Mucosa of descending colon (tissue), 3 donors: Measurements from ENCODE around the gene TDP2. TPM values are rescaled to one million over a fixed set of nuclear protein-coding genes. Genes with fewer than 3 reads are reported as not detected.

Experiments used
- ATAC-seq: fragments of 200-7000 bp; cut with Tn5 transposase; one replicate; pipeline ENCODE4 v1.9.1; 2020; ENCODE audit warnings: mild to moderate bottlenecking, moderate library complexity
- DNase-seq, 3 donors: peaks; one replicate each; pipeline ENCODE4 v3.0.0-alpha.2; 2020
- H3K36me3 ChIP-seq: fragments of 200-600 bp; one replicate; pipeline ENCODE4 v1.8.0; 2021; ENCODE audit warnings: low read depth, mild to moderate bottlenecking
- H3K4me1 ChIP-seq: fragments of 200-600 bp; one replicate; pipeline ENCODE4 v1.8.0; 2021; ENCODE audit warnings: low read depth, mild to moderate bottlenecking
- H3K4me3 ChIP-seq: fragments of 200-600 bp; one replicate; pipeline ENCODE4 v1.8.0; 2021; ENCODE audit warnings: mild to moderate bottlenecking
- H3K9me3 ChIP-seq: fragments of 200-600 bp; one replicate; pipeline ENCODE4 v1.8.0; 2021; ENCODE audit warnings: mild to moderate bottlenecking
- intact Hi-C, 2 donors: fragments of 100-400 bp; cut with DNase I in 1 of 2; cut with micrococcal nuclease in 1 of 2; formaldehyde crosslinking; loops; one replicate each; pipeline versions ENCODE4 v1.11.0 to v1.11.1; 2022; cut with DNase I, micrococcal nuclease
- total RNA-seq, 3 donors: library from RNA; stranded (reverse); fragmentation: NEBNext Ultra II Directional in 2 of 3; extraction: Animal tissue kit (Norgen Biotek cat#: 25700) in 2 of 3; gene quantifications; one replicate each; pipeline versions ENCODE4 v1.2.1 to v1.2.4, GENCODE V29; 2021 to 2023
- TF ChIP-seq, protein P1 (sequence below): fragments of 200-600 bp; IDR thresholded peaks from one replicate; pipeline ENCODE4 v1.8.0; 2022; ENCODE audit warnings: antibody characterized with exemption, mild to moderate bottlenecking
- donor health status: DM: no; HTN: no; CAD: no; lungs with moderate emphysema.
- donor health status: DM: no; HTN: no; CAD: no.
- donor health status: DM: no; HTN: yes; CAD: no.

Gene TDP2
- total RNA-seq, 3 donors from 2014 or later = 146 to 343 (median 173) TPM

DNA sequence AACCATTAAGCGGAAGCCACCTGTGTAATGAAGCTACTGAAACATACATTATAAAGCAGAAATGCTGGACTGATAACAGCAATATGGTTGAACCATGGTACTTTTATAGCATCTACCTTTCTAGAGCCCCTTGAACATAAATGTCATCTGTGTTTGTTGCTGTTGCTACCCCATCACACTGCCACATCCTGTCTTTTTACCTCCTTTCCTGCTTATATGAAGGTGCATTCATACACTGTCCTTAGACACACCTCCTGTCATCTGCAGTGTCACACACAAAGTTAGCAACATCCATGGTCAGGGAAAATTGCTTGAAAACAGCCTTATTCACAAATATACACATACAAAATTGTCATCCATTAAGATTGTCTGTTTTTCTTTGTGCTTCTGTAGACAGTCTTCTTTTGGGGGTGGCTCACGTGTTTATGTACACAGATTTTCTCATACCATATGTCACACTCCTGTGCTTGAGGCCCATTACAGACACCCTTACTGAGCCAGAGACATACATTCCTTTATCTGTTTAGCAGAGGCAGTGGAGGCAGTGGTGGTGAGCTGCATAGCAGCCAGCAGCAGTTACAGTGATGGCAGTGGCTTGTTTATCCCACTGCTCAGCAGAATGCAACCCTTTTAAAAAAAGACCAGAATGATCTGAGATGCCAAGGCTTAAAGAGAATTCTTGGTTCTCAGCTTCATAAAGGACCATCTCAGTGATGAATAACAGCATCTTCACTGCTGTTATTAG is 26.3 kb upstream of the TDP2 start:
- Histone ChIP-seq H3K9me3 (no peaks in the 10 kb centered on the region), H3K4me3 (no peak overlapping the region), H3K4me1 (no peaks in the 10 kb centered on the region), H3K36me3 (no peaks in the 10 kb centered on the region)
- ATAC-seq (no peak), DNase-seq (no peak)
- intact Hi-C loops = loop anchor here in 1 of 2 donors (10.0 kb wide), 1 partner anchor 108 kb away; no protein-coding TSS in a partner anchor
- TF ChIP-seq, protein P1, sequence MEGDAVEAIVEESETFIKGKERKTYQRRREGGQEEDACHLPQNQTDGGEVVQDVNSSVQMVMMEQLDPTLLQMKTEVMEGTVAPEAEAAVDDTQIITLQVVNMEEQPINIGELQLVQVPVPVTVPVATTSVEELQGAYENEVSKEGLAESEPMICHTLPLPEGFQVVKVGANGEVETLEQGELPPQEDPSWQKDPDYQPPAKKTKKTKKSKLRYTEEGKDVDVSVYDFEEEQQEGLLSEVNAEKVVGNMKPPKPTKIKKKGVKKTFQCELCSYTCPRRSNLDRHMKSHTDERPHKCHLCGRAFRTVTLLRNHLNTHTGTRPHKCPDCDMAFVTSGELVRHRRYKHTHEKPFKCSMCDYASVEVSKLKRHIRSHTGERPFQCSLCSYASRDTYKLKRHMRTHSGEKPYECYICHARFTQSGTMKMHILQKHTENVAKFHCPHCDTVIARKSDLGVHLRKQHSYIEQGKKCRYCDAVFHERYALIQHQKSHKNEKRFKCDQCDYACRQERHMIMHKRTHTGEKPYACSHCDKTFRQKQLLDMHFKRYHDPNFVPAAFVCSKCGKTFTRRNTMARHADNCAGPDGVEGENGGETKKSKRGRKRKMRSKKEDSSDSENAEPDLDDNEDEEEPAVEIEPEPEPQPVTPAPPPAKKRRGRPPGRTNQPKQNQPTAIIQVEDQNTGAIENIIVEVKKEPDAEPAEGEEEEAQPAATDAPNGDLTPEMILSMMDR = no peak

DNA sequence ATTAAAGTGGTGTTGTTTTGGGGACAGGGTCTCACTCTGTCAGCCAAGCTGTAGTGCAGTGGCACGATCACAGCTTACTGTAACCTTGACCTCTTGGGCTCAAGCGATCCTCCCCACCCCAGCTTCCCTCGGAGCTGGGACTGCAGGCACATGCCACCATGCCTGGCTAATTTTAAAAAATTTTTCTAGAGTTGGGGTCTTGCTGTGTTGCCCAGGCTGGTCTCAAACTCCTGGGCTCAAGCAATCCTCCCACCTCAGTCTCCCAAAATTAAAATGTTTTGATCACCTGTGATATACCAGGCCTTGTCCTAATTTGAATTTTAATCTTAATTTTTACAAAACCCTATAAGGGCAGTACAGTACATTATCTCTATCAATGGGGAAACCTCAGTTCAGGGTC is 25.7 kb upstream of the TDP2 start:
- Histone ChIP-seq H3K4me3 (no peak overlapping the region), H3K36me3 (no peaks in the 10 kb centered on the region), H3K9me3 (no peaks in the 10 kb centered on the region), H3K4me1 (no peaks in the 10 kb centered on the region)
- DNase-seq = no peak
- ATAC-seq = no peak
- TF ChIP-seq, protein P1 = no peak
- intact Hi-C loops = loop anchor here in 1 of 2 donors (10.0 kb wide), 1 partner anchor 108 kb away; no protein-coding TSS in a partner anchor

DNA sequence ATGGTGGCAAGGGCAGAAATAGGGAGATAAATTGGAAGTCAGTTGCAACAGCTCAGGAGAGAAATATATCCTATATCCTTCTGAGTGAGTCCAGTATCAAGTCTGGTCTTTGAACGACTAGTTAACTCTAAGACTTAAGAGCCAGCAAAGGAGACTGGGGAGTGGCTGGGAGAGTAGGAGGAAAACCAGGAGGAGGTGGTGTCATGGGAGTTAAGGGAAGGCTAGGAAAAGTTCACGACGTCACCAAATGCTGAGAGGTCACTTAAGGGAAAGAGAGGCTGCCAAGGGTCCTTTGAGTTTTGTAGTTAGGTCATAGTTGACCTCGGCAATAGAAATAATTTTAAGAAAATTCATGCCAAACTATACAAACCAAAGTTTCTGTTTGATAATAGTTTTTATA is 25.3 kb upstream of the TDP2 start:
- Histone ChIP-seq H3K4me3 (no peak overlapping the region), H3K4me1 (no peaks in the 10 kb centered on the region), H3K36me3 (no peaks in the 10 kb centered on the region), H3K9me3 (no peaks in the 10 kb centered on the region)
- intact Hi-C loops = loop anchor here in 1 of 2 donors (10.0 kb wide), 1 partner anchor 107 kb away; no protein-coding TSS in a partner anchor
- TF ChIP-seq, protein P1 = no peak
- ATAC-seq = no peak
- DNase-seq = no peak

DNA sequence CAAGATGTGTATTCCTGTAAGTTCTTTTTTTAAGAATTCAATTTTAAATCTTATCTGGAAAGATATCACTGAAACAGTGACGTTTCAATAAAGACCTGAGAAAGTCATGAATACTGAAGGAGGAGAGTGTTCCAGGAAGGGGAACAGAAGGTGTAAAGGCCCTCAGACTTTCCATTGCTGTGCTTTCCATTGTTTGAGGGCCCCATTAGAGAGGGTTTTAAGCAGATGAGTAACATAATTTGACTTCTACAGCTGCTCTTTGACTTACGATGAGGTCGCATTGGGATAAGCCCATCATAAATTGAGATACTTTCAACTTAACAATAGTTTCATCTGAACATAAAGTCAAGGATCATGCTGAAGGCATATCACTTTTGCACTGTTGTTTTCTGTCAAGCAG is 24.9 kb upstream of the TDP2 start:
- intact Hi-C loops = loop anchor here in 1 of 2 donors (10.0 kb wide), 1 partner anchor 107 kb away; no protein-coding TSS in a partner anchor
- no peaks in the 10 kb centered on the region for H3K9me3 ChIP-seq
- DNase-seq (no peak), ATAC-seq (no peak)
- no peaks in the 10 kb centered on the region for H3K36me3 ChIP-seq
- H3K4me3 ChIP-seq = no peak overlapping the region
- TF ChIP-seq, protein P1 = no peak
- H3K4me1 ChIP-seq = no peaks in the 10 kb centered on the region

DNA sequence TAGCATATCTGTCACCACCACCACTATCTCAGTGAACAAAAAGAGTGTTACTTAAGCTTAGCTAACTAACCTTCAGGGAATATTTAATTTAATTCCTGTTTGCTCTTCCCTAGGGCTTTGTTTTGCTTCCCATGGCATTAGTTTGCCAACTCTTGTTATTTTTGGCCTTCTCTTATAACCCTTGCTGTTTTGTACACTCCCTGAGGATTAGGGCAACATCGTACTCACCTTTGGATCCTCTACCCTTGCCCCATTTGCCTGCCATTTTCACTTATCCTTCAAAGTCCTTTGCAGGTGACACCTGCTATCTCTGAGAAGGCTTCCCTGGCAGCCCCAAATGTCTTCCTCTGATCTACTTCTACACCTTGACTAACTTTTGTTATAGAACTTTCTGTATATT is 23.9 kb upstream of the TDP2 start:
- Histone ChIP-seq H3K4me1 (no peaks in the 10 kb centered on the region), H3K36me3 (no peaks in the 10 kb centered on the region), H3K9me3 (no peaks in the 10 kb centered on the region), H3K4me3 (no peak overlapping the region)
- DNase-seq = no peak
- TF ChIP-seq, protein P1 = no peak
- intact Hi-C loops = loop anchor here in 1 of 2 donors (10.0 kb wide), 1 partner anchor 106 kb away; no protein-coding TSS in a partner anchor
- no peak for ATAC-seq
